ENCODE measurements around the gene LZTS2.

DNA sequence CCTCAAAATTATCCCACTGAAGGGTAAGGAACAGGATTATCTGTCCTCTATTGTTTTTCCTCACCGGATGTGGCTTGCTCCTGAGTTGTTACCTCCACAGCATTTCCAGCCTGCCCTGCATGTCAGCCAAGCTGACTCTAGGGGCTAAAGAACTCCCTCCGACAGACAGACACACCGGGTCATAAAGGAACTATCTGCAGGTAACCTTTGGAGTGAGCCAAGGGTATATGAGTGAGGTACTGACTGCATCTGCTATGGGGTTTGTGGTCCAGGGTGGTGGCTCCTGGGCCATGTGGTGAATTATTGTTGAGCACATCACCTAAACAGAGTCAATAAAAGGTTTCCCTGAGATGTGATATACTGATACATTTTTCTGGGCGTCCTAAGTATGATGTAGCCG is 55.3 kb downstream of the LZTS2 start:
- TF ChIP-seq, protein P1, sequence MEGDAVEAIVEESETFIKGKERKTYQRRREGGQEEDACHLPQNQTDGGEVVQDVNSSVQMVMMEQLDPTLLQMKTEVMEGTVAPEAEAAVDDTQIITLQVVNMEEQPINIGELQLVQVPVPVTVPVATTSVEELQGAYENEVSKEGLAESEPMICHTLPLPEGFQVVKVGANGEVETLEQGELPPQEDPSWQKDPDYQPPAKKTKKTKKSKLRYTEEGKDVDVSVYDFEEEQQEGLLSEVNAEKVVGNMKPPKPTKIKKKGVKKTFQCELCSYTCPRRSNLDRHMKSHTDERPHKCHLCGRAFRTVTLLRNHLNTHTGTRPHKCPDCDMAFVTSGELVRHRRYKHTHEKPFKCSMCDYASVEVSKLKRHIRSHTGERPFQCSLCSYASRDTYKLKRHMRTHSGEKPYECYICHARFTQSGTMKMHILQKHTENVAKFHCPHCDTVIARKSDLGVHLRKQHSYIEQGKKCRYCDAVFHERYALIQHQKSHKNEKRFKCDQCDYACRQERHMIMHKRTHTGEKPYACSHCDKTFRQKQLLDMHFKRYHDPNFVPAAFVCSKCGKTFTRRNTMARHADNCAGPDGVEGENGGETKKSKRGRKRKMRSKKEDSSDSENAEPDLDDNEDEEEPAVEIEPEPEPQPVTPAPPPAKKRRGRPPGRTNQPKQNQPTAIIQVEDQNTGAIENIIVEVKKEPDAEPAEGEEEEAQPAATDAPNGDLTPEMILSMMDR (conservative IDR thresholded peaks at IDR 0.05) = no peak
- TF ChIP-seq ZFX (IDR thresholded peaks at IDR 0.05) = no peak
